GM18507 (cell line): ENCODE results near the gene SELENOW.
"Not testable (repeated sequence)": the region's sequence is repeated elsewhere in the genome, so short reads cannot be mapped to it uniquely, and the experiment has no call there.

Experiments
- DNase-seq: peaks from one replicate; pipeline ENCODE4 v3.0.0; 2011; ENCODE audit warnings: low read depth; ENCODE audit not compliant: insufficient read length; ENCODE audit errors: extremely low spot score
- FAIRE-seq: peaks from 2 replicates; lab custom pipeline; 2011; peaks lifted over from hg19 to GRCh38; lab: Jason Lieb, UNC

Gene SELENOW

DNA sequence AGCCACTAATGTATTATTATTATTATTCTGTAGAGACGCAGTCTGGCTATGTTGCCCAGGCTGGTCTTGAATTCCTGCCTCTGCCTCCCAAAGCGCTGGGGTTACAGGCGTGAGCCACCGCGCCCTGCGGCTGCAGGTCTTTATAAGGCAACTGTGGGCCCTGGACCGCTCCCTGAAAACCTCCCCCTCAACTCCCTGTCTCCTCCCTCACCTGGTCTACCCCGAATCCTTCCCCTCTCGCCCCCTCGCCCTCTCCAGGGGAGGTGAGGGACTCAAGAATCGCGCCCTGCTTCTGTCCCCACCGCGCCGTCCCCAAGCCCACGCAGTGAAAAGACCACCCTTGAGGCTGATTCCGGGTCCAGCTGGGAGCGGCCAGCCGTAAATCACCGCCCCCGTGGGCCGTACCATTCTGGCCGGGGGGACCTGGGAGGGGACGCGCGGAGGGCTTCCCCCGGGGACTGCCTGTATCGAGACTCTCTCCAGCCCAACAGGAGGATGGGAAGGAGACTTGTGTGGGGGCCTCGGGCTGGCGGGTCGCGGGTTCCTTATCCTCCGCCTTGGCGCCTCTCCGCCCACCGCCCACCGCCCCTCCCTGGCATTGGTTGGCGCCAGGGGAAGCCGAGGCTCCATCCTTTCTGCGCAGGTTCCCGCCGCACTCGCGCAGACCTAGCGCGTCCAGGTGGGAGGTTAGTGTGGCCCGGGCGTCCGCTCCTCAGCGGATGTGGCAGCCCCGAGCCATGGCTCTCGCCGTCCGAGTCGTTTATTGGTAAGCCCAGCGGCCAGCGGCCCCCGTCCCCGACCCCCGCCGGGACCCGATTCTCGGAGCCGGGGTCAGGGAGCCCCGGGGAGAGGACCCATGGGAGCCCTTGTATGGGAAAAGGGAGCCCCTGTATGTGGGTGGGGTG, at the start of gene SELENOW:
Gene SELENOW (plus strand): TSS at position 655 of the 905 bp plus-strand sequence. CDS start 83 bp downstream, at position 738.
- FAIRE-seq, result peak; percentile 86

GRCh38 chr19:47729468-47729798, 49.1 kb upstream of the SELENOW start:
- DNase-seq (no peak), FAIRE-seq (no peak)

More for the DNA sequence above, at the start of gene SELENOW:
- DNase-seq, result peak; percentile 93

GRCh38 chr19:47729799-47730520, 48.5 kb upstream of the SELENOW start:
- FAIRE-seq (no peak), DNase-seq (no peak)

DNA sequence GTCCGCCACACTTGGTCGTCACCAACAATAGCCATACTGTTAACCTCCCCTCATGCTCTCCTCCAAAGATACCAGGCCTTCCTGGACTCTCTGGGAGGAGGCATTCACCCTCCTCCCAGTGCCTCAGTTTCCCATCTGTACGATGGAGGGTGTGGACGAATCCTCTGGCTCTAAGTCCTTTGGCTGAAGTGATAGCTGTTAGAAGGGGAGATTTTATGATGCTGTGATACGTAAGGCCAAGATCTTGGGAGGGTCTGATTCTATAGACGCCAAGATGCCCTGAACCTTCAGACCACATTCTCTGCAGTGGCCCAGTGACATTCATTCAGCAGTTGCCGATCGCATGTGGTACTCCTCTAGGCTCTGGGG, 48.0 kb upstream of the SELENOW start:
- DNase-seq (no peak), FAIRE-seq (no peak)

GRCh38 chr19:47730910-47731309, 47.6 kb upstream of the SELENOW start:
- FAIRE-seq, result no peak
- DNase-seq, result no peak

DNA sequence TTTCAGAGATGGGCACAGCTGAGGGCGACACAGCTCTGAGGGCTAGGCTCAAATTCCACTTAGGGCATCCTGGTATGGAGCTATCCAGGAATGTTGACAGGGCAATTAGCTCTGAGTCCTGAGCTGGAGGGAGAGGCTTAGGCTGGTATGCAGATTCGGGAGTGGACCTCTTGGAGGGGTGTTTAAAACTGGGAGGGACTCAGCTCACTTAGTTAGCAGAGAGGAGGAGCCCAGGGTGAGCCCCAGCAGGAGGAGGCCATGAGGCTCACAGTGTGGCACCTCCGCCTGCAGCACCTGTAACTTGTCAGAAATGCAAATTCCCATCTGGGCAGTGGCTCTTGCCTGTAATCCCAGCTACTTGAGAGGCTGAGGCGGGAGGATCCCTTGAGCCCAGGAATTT, 43.4 kb upstream of the SELENOW start:
- DNase-seq (no peak), FAIRE-seq (no peak)

- no peak for DNase-seq
- no peak for FAIRE-seq
Measured at GRCh38 chr19:47740866-47741519, 37.5 kb upstream of the SELENOW start.

GRCh38 chr19:47741544-47742140, 36.9 kb upstream of the SELENOW start:
- no peak for DNase-seq
- no peak for FAIRE-seq

GRCh38 chr19:47742634-47743033, 35.9 kb upstream of the SELENOW start:
- FAIRE-seq, result no peak

GRCh38 chr19:47745010-47745901, 33.2 kb upstream of the SELENOW start, which contains the start of gene NOP53:
Gene NOP53, plus strand, starts transcription at chr19:47745546. Its CDS starts 14 bp downstream, at chr19:47745560.
- DNase-seq, result peak; percentile 90
- peak; percentile 93 for FAIRE-seq

More at GRCh38 chr19:47742634-47743033, 35.9 kb upstream of the SELENOW start:
- no peak for DNase-seq

DNA sequence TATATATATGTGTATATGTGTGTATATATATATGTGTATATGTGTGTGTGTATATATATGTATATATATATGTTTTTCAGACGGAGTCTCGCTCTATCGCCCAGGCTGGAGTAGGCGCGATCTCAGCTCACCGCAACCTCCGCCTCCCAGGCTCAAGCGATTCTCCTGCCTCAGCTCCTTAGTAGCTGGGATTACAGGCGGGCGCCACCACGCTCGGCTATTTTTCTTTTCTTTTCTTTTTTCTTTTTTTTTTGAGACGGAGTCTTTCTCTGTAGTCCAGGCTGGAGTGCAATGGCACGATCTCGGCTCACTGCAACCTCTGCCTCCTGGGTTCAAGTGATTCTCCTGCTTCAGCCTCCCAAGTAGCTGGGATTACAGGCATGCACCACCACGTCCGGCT, 32.4 kb upstream of the SELENOW start:
- not testable (repeated sequence) for FAIRE-seq, DNase-seq

DNA sequence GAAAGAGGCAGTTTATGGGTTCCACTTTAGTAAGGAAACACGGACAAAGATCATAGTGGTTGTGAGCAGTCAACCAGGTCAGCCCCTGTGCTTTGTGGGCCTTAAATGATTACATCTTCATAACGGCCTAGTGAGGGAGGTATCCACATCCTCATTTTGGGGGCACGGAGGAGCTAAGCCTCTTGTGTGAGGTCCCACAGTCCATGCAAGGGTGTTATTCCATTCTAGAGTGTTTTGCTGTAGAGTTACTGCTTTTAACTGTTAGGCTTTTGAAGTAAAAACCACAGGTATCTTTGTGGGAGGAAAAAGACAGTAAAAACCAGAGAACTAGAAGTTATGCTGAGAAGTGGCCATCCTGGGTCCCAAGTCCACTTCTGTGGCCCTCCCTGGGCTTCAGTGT, 29.2 kb upstream of the SELENOW start:
- DNase-seq (no peak), FAIRE-seq (no peak)

- no peak for FAIRE-seq
- no peak for DNase-seq
Measured at GRCh38 chr19:47750752-47751151, 27.8 kb upstream of the SELENOW start.

DNA sequence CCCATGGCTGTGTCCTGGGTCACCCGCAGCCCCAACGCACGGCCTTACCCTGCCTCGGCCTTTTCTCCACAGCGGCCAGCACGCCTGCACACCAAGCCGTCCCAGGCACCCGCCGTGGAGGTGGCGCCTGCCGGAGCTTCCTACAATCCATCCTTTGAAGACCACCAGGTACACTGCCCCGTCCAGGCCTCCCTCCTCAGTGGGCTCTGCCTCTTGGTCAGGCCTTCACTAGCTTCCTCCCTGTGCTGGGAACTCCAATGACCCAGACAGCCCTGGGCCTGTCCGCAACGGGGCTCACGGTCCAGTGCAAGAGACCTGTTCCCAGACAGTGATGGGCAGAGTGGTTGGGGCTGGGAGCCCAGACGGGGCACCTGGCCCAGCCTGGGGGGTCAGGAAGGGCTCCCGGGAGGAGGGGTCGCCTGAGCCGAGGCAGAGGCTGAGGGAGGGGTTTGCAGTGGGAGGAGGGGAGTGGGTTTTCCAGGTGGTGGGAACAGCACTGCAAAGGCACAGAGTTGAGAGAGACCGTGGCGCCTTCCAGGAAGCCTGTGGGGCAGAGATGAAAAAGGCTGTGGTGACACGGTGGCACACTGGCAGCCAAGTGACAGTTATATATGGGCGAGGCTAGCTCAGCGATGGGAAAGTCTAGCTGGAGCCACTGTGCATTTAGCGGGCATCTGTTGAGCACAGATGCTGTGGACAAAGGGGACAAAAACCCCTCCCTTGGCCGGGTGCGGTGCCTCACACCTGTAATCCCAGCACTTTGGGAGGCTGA, 25.9 kb upstream of the SELENOW start:
- DNase-seq (no peak), FAIRE-seq (no peak)

DNA sequence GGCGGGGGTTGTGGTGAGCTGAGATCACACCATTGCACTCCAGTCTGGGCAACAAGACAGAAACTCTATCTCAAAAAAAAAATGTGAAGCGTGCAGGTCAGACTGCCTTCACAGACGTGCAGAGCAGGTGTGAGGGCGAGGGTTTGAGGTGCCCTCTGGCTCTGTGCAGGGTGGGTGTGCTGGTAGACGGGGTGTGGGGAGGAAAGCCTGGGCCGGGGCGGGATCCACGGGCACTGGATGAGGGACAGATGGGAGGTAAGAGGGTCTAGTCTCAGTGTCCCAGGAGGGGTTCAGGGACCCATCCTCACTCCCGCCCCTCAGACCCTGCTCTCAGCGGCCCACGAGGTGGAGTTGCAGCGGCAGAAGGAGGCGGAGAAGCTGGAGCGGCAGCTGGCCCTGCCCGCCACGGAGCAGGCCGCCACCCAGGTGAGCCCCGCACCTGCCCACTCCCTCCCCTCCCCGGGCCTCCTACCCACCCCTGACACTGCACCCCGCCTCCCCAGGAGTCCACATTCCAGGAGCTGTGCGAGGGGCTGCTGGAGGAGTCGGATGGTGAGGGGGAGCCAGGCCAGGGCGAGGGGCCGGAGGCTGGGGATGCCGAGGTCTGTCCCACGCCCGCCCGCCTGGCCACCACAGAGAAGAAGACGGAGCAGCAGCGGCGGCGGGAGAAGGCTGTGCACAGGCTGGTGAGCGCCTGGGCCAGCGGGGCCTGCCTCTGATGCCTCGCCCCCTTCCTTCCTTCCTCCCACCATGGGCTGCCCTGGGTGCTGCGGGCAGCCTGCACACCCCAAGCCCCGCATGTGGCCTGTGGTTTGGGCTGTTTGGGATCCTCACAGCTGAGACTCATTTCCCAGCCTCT, 24.1 kb upstream of the SELENOW start:
- no peak for DNase-seq
- FAIRE-seq, result no peak

GRCh38 chr19:47755065-47755761, 23.3 kb upstream of the SELENOW start:
- no peak for FAIRE-seq
- no peak for DNase-seq
